ENCODE data around the gene HLA-DQA1.

The HLA-DQA1 gene

GRCh38 chr6:32692019-32692418 lies 54.8 kb downstream of the HLA-DQA1 start:
- TF ChIP-seq POLR2AphosphoS5 (IDR thresholded peaks at IDR 0.05; ENCODE audit: low read depth, low read length), result no peak
- no peak for TF ChIP-seq TAF1 (IDR thresholded peaks at IDR 0.05; ENCODE audit: borderline replicate concordance, insufficient read depth, low read length)
- no peak for TF ChIP-seq SIN3A (IDR thresholded peaks at IDR 0.05; ENCODE audit: borderline replicate concordance, insufficient read depth, low read length)
- no peak for TF ChIP-seq REST (IDR thresholded peaks at IDR 0.05; ENCODE audit: insufficient read depth in 1 of 2, low read depth in 2 of 2, low read length in 2 of 2)
- TF ChIP-seq FOXP2 (optimal IDR thresholded peaks at IDR 0.05; ENCODE audit: borderline replicate concordance, extremely low read depth, extremely low read length, insufficient read depth), result no peak

All from PFSK-1 (cell line).